ENCODE measurements around the gene CDK19. TPM values are rescaled to one million over a fixed set of nuclear protein-coding genes. Genes with fewer than 3 reads are reported as not detected.
"Not testable (repeated sequence)": the region's sequence is repeated elsewhere in the genome, so short reads cannot be mapped to it uniquely, and the experiment has no call there.

Gene CDK19
- 14.5 and 18.6 TPM in 2 replicates for total RNA-seq (2014; rRNA removed; shearing (Covaris generic))

DNA sequence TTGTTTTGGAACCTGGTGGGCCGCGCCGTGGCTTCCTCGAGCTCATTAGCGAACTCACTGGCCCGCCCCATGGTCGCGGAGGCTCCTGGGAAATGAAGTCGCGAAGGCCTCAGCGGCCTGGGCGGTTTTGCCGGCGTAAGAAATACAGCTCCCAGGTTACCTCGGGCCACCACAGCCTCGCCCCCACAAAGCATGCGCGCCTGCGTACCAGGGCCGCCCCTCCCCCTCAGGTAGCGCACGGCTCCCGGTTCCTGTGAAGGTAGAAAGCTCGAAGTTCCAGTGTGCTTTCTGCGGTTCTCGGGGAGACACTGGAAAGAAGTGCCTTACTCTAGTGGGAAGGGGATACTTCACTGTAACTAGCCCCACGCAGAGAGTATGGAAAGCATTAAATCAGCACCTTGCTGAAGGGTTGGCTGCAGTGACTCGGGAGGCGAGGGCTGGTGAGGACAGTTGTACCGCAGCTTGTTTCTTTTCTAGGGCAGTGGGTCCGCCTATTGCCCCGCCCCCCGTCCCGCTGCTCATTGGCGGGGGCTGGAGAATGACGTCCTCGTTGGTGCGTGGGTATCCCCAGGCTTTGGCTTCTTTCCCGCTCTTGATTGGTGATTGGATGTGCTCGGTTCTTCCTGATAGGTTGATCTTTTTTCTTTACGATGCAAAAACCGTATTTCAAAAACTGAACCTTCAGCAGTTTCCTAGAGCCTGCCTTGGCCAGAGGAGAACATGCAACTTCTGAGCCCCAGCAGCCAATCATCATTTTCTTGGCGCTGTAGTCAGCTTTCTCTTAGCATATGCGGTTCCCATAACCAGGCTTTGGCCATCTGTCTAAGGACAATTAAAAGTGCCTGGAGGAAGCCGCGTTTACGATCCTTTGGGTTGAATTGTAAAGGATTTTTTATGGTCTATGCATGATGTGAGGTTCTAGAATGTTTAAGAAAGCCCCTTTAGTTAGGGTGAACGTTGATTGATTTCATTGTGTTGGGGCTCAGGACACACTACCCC is at the start of gene CDK19:
CDK19 (minus strand) TSS at position 59 of the 999 bp plus-strand sequence. CDS start 333 bp downstream, outside the sequence.
- peak; percentile 99 for DNase-seq (ENCODE audit: low read depth)

DNA sequence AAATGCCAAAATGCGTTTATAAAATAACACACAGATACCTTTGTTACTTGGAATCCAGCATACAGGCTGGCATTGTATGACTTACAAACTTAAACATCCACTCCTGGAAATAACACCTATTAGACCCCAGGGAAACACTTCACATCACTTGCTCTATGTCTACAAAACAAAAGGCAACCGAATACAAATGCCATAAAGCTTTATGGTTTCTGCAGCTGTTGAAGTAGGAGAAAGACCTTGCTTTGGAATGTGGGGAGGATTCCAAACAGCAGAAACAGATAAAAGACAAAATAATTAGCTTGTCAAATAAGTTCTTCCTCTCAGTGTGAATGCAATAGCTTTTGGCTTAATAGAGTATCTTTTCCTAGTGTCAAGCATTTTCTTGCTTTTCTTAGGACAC is 49.6 kb upstream of the CDK19 start:
- DNase-seq (ENCODE audit: low read depth) = no peak

DNA sequence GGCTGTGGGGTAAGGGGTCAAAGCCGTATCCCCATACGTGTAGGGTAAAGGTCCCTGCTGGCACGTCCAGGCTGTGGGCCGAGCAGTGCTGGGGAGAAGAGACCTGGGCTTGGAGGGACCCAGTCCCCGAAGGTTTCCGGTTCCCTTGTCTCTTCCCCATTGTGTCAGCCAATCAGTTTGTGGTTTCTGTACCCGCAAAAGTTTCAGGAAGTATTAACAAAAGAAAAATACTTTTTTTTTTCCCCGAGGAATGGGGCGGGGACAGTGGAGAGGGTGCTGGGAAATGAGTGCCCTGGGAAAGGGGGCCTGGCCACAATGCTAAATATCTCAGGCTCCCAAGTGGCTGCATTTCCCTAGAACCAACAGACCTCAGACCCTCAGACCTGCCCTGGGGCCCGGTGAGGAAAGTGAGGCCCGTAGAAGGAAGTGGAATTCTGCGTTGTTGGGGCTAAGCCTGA is 44.1 kb upstream of the CDK19 start:
- no peak for DNase-seq (ENCODE audit: low read depth)

DNA sequence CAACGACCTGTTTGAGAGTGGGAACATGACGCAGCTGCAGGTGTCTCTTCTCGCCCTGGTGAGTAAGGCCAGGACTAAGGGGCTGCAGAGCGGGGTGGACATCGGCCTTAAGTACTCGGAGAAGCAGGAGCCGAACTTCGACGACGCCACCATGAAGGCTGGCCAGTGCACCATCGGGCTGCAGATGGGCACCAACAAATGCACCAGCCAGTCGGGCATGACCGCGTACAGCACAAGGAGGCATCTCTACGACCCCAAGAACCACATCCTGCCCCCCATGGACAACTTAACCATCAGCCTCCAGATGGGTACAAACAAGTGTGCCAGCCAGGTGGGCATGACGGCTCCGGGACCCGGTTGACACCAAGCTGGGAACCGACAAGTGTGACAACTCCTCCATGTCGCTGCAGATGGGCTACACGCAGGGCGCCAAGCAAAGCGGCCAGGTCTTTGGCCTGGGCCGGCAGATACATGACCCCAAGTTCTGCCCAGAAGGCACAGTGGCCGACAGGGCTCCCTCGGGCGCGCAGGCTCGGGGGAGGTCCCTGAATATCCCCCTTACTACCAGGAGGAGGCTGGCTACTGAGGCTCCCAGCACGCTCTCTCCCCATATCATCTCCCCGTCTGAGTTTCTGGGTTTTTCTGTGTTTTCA is 43.4 kb upstream of the CDK19 start:
- DNase-seq (ENCODE audit: low read depth) = no peak

DNA sequence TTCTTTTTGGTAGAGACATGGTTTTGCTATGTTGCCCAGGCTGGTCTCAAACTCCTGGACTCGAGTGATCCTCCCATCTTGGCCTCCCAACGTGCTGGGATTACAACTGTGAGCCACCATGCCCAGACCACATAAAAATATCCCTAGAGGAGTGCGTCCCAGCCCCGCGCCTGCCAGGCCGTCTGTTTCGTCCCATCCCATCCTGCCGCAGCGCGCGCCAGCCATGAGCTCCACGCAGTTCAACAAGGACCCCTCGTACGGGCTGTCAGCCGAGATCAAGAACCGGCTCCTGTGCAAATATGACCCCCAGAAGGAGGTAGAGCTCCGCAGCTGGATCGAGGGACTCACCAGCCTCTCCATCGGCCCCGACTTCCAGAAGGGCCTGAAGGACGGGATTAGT is 42.7 kb upstream of the CDK19 start:
- no peak for DNase-seq (ENCODE audit: low read depth)

DNA sequence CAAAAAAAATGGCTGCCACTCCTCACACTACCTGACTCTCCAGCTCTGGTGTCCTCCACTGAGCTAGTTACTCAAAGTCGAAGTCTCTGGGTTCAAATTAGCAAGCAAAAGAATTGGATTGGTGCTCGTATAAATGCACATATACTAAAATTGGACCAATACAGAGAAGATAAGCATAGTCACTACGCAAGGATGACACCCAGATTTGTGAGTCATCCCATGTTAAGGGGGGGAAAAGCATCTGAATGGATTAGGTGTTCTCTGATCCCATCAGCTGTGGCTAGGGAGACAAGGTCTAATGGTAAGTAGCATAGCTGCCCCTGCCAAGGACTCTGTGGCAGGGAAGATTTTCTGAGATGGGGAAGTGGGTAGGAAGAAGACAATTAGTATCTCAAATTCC is 41.0 kb upstream of the CDK19 start:
- no peak for DNase-seq (ENCODE audit: low read depth)

DNA sequence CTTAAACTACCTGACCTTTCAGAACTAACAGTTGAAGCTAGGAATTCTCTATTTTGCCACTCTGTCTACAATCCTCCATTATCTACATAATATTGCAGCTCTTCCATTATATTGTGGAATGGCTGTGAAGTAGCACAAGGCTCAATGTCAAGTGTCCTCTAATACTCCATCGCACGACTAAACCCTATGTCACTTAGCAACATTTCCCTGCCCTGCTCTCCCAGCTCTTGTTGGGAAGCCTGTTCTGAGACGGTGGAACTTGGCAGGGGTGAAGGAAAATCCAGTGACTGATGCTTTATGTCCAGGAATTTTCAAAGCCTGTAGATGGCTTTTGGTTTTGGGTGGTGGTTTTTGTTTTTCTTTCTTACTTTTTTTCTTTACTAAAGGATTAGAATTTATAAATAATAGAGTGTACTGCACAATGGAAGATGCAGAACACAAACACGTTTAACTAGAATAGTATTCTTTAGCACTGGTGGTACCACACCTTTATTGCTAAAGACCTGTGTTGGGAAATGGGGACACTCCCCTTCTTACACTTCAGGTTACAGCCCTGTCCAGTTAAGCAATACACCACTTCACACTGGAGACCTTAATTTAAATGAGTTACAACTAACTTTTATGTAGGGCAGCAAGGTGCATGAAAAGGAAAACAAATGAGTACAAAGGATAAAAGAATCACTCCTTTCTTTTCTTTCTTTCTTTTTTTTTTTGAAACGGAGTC is 38.6 kb upstream of the CDK19 start:
- DNase-seq (ENCODE audit: low read depth) = no peak

DNA sequence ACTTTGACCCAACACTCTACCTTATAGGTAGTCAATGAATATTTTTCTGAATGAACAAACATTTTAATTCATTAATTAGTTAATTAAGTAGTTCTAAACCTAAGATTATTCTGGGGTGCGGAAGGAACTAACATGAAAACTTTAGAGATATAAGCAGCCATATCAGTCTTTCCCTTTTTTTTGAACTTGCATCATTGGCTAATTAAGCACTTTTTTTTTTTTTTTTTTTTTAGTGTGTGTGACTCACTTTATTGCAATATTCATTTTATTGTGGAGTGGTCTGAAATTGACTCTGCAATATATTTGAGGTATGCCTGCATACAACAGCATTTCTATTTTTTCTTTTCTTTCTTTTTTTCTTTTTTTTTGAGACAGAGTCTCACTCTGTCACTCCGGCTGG is 37.5 kb upstream of the CDK19 start:
- DNase-seq (ENCODE audit: low read depth) = no peak

DNA sequence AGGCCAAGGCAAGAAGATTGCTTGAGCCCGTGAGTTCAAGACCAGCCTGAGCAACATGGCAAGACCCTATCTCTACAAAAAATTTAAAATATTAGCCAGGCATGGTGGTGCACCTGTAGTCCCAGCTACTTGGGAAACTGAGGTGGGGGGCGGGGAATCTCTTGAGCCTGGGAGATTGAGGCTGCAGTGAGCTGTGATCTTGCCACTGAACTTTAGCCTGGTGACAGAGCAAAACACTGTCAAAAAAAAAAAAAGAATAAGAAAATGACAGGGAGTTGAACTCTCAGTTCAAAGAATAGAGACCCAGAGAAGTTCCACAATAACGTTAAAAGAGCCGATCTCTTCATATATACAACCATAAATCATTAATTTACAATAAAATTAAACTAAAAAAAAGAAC is 34.5 kb upstream of the CDK19 start:
- no peak for DNase-seq (ENCODE audit: low read depth)

DNA sequence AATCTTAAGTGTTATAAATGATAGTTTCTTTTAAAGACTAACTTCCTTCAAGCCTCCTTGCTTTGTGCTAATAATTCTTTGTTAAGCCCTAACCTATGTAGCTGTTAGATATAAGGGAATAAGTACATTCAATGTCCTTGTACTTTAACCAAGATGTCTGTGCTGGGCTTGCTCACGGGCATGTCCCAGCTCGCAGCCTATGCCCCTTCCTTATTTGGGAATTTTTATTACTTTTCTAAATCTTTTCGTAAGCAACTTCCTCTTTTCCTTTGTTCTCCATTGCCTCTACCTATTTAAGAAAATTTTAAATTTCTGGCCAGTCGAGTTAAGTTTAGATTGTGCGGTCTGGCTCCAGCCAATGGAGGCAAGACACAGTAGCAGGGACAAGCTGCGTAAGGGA is 26.0 kb upstream of the CDK19 start:
- no peak for DNase-seq (ENCODE audit: low read depth)

DNA sequence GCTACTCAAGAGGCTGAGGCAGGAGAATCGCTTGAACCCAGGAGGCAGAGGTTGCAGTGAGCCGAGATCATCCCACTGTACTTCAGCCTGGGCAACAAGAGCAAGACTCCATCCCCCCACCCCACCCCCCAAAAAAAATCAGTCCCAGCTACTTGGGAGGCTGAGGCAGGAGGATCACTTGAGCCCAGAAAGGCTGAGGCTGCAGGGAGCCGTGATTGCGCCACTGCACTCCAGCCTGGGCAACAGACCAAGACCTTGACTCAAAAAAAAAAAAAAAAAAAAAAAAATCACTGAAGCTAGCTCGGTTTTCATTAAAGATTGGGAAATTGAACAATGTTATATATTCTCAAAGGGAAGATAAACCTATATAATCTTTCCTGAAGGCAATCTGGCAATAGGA is 20.5 kb upstream of the CDK19 start:
- DNase-seq (ENCODE audit: low read depth) = not testable (repeated sequence)

DNA sequence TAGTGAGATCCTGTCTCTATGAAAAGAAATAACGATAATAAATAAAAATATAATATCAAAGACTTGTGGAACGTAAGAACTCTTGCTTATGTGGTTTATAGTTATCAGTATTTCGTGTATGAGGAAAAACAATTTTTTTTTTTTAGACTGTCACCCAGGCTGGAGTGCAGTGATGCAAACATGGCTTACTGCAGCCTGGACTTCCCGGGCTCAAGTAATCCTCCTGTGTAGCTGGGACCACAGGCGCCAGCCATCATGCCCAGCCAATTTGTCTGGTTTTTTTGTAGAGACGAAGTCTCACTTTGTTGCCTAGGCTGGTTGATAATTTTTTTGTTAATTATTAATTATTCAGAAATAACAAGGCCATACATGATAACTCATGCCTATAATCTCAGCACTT is 18.6 kb upstream of the CDK19 start:
- no peak for DNase-seq (ENCODE audit: low read depth)

DNA sequence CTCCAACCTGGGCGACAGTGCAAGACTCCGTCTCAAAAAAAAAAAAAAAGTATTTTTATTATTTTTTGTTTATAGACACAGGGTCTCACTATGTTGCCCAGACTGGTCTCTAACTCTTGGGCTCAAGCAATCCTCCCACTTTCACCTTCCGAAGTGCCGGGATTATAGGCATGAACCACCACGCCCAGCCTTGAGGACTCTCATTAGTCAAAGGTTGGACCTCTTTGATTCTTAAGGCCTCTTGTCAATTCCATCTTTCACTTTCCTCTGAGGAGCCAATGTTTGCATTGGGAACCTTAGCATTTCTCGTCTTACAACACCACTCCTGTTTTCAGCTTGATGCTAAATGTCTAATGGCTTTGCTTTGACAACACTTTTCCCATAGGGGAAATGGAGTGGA is 16.1 kb upstream of the CDK19 start:
- DNase-seq (ENCODE audit: low read depth) = no peak

DNA sequence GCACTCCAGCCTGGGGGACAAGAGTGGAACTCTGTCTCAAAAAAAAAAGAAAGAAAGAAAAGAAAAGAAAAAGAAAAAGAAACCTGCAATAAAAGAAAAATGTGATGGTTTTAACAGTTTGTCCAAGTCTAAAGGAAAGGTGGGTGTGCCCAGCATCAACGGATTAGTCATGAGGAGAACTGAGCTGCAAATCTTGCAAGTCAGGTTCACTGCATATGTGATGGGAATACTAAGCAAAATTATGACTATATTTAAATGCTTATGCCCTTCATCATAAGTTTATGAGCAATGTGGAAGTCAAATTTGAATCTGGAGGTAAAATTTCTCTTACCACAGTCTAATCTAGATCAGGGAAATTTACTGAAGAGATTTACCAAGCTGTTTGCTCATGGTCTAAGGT is 13.1 kb upstream of the CDK19 start:
- DNase-seq (ENCODE audit: low read depth) = no peak

DNA sequence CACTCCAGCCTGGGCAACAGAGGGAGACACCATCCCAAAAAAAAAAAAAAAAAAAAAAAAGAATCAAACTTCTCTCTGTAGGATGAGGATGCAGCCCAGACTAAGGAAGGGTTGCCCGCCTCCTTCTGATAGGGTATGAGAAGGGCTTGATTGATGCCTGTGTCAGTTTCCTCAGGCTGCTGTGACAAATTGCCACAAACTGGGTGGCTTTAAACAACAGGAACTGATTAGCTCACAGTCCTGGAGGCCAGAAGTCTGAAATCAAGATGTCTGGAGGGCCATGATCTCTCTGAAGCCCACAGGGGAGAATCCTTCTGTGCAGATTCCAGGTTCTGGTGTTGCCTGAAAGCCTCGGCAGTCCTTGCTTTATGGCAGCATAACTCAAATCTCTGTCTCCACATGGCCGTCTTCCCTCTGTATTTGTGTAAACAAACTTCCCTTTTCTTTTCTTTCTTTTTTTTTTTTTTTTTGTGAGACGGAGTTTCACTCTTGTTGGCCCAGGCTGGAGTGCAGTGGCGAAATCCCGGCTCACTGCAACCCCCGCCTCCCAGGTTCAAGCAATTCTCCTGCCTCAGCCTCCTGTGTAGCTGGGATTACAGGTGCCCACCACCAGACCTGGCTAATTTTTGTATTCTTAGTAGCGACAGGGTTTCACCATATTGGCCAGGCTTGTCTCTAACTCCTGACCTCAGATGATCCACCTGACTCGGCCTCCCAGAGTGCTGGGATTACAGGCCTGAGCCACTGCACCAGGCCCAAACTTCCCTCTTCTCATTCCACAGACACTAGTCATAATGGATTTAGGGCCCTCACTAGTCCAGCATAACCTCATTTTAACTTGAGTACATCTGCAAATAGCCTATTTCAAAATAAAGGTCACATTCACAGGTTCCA is 11.2 kb upstream of the CDK19 start:
- DNase-seq (ENCODE audit: low read depth) = no peak

DNA sequence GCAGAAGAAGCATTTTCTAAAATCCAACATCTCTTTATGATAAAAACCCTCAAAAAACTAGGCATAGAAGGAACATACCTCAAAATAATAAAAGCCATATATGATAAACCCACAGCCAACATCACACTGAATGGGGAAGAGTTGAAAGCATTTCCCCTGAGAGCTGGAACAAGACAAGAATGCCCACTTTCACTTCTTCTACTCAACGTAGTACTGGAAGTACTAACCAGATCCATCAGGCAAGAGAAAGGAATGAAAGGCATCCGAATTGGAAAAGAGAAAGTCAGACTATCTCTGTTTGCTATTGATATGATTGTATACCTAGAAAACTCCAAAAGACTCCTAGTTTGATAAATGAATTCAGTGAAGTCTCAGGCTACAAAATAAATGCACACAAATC is 7.9 kb upstream of the CDK19 start:
- DNase-seq (ENCODE audit: low read depth) = no peak

DNA sequence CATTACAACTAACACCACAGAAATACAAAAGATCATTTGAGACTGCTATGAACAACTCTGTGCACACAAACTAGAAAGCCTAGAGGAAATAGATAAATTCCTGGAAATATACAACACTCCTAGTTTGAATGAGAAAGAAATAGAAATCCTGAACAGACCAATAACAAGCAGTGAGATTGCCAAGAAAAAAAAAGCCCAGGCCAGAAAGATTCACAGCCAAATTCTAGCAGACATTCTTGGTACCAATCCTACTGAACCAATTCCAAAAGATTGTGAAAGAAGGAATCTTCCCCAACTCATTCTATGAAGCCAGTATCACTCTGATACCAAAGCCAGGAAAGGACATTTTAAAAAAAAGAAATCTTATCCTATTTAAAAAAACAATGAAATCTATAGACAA is 7.0 kb upstream of the CDK19 start:
- no peak for DNase-seq (ENCODE audit: low read depth)

DNA sequence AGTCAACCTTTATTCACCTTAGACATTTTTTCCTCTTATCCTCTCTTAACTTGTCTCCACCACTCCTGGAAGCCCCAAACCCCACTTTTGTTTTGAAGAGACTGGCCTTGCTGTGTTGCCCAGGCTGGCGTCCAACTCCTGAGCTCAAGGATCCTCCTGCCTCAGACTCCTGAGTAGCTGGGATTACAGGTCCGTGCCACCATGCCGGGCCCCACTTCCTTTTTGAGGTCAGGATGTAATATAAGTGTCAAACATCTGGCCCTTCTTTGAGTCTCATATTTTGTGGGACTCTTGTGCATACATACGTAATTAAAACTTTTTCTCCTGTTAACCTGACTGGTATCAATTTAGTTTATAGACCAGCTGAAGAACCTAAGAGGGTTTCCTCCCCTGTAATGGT is 1.4 kb upstream of the CDK19 start:
- DNase-seq (ENCODE audit: low read depth) = peak; percentile 21

DNA sequence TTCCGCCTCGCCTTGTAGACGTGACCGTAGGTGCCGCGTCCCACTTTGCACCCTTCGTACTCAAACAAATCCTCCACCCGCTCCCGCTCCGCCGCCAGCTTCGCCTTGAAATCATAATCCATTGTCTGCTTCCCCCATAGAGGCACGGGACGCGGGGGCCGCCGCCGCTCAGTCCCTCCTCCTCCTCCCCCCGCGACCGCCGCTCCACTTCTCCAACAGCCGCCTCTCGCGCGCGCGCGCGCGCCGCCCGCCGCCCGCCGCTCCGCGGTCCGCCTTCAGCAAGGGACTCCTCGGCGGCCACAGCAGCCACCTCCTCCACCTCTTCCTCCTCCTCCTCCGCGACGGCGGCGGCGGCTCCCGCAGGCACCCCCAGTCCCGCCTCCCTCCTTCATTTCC is 256 bp downstream of the CDK19 start:
- DNase-seq (ENCODE audit: low read depth) = no peak

DNA sequence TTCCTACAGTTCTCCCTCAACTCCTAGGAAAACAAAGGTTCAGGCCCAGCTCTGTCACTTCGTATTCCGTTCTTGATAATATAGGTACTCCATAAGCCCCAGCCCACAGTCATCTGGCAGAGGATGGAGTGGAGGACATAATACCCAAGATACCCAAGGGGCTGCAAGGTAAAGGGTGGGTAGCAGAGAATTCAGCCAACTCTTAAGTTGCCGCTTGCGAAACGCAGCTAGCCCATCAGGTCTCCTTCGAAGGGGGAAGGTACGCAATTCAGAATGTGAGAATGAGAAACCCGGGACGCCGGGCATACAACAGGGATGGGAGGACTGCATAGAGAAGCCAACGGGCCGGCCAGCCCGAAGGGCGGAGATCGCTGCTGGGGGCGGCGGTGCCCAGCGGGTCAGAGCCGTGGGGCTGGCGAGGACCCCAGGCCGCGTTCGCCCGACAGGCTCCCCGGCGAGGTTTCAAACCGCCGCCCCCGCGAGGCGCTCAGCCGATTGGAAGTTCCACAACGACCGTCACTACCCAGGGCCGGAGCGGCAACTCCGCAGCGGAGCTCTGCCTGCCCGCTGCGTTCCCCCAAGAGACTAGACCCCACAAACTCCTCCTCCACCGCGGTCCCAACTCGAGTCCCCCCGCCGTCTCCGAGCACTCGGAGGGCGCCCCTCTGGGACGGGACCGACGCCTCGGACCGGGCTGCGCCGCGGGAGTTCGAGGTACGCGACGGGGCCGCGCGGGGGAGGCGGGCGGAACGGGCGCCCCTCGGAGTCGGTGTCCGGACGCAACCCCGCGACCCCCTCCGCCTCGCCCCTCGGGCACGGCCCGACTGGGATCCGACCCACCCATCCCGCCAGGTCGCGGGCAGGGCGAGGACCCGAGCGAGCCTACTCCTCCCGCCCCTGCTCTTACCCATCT is 911 bp downstream of the CDK19 start:
- peak; percentile 48 for DNase-seq (ENCODE audit: low read depth)
